ENCODE measurements around the gene SOX30. TPM values are rescaled to one million over a fixed set of nuclear protein-coding genes. Genes with fewer than 3 reads are reported as not detected.

Gene SOX30
- total and polyA plus RNA-seq, 2 donors (not counting 1 experiment from before 2014, with no cell fraction given): 0.21 to 0.49 TPM

DNA sequence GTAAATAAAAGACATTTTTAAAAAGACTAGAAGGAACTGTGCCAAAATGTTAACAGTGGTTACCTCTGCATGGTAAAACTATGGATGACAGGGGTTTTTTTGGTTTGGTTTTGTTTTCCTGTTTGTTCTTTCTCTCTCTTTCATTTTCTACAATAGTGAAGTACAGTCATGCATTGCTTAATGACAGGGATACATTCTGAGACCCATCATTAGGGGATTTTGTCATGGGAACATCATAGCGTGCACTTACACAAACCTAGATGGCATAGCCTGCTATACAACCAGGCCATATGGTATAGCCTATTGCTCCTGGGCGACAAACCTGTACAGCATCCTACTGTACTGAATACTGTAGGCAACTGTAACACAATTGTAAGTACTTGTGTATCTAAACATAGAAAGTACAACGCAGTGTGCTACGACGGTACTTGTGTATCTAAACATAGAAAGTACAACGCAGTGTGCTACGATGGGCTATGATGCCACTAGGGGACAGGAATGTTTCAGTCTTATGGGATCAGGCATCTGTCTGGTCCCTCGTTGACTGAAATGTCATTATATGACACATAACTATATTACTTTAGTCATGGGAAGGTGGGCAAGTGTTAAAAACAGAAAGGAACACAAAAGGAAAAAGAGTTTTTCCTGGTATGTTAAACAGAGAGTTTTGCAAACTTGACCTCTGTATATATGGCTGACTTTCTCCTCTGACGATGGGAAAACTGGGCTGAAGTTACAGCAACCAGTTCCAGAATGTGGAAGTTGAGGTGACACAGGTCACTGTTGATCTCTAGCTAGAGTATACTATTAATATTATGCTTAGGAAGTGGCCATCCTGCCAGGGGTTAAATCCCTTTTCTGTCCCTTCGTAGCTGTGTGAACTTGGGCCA, 69.3 kb downstream of the SOX30 start:
- intact Hi-C loops (cut with micrococcal nuclease): no loop called here
- no peaks in the 10 kb centered on the region for H3K27me3 Mint-ChIP-seq
- H3K4me2 ChIP-seq (replicated peaks; ENCODE audit: low read depth, low read length, poor library complexity, severe bottlenecking): peak overlapping the region; percentile 32
- TF ChIP-seq, protein P1, sequence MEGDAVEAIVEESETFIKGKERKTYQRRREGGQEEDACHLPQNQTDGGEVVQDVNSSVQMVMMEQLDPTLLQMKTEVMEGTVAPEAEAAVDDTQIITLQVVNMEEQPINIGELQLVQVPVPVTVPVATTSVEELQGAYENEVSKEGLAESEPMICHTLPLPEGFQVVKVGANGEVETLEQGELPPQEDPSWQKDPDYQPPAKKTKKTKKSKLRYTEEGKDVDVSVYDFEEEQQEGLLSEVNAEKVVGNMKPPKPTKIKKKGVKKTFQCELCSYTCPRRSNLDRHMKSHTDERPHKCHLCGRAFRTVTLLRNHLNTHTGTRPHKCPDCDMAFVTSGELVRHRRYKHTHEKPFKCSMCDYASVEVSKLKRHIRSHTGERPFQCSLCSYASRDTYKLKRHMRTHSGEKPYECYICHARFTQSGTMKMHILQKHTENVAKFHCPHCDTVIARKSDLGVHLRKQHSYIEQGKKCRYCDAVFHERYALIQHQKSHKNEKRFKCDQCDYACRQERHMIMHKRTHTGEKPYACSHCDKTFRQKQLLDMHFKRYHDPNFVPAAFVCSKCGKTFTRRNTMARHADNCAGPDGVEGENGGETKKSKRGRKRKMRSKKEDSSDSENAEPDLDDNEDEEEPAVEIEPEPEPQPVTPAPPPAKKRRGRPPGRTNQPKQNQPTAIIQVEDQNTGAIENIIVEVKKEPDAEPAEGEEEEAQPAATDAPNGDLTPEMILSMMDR (IDR thresholded peaks at IDR 0.05): no peak
- no peak for TF ChIP-seq EZH2 (IDR thresholded peaks at IDR 0.05; ENCODE audit: borderline replicate concordance, insufficient read depth, low read depth, low read length, poor library complexity, severe bottlenecking)
- ChIA-PET POLR2A (interaction anchor here (1.1 kb wide), 1 partner anchor 13 kb away, joined by 4 read pairs; no protein-coding TSS in a partner anchor), CTCF (interaction anchor here (1.0 kb wide), 1 partner anchor 160 kb away, joined by 3 read pairs; the partner anchor contains the start of gene LSM11)
- H3K4me1 ChIP-seq (ENCODE audit: control insufficient read depth in 2 of 2, insufficient read depth in 2 of 2, low read length in 2 of 2): peaks cover 40 to 56% of the 10 kb centered on the region in 2 donors
- DNase-seq: peak; percentile 53
- H3K27ac ChIP-seq (ENCODE audit: low read length in 2 of 2): peak overlapping the region; percentile 44 to 63
- peaks cover 7% of the 10 kb centered on the region for H3K79me2 ChIP-seq (ENCODE audit: control insufficient read depth, insufficient read depth, low read length)
- no peaks in the 10 kb centered on the region for H3K9me3 Mint-ChIP-seq (ENCODE audit: insufficient read depth)
- peaks cover 60% of the 10 kb centered on the region for H3K4me1 Mint-ChIP-seq
- 40% methylated on average over 1 of the region's 10 CpGs for WGBS (ENCODE audit: insufficient coverage)
- H3K9me3 ChIP-seq (ENCODE audit: control extremely low read depth in 1 of 3, control insufficient read depth in 2 of 3, insufficient read depth in 1 of 3, low read length in 2 of 3): no peaks in the 10 kb centered on the region
- H3K27me3 ChIP-seq (replicated peaks in 1 of 4; ENCODE audit: control extremely low read depth in 1 of 4, control insufficient read depth in 3 of 4, insufficient read depth in 4 of 4, low read length in 3 of 4): no peaks in the 10 kb centered on the region
- no peaks in the 10 kb centered on the region for H4K20me1 ChIP-seq (ENCODE audit: control insufficient read depth, insufficient read depth, low read length, poor library complexity, severe bottlenecking)
- no peak overlapping the region for H3K4me3 ChIP-seq (ENCODE audit: control extremely low read depth in 1 of 5, extremely low read depth in 1 of 5, insufficient read depth in 1 of 5, low read depth in 2 of 5, low read length in 4 of 5)
- peak overlapping the region; percentile 6 for H3K9ac ChIP-seq (ENCODE audit: low read length)
- peak overlapping the region; percentile 41 for H3K4me3 Mint-ChIP-seq
- H3K36me3 ChIP-seq (replicated peaks in 1 of 2; ENCODE audit: control extremely low read depth in 1 of 2, control insufficient read depth in 1 of 2, extremely low read depth in 1 of 2, insufficient read depth in 2 of 2, low read length in 1 of 2): no peaks in the 10 kb centered on the region
- peak overlapping the region; percentile 26 for H2AFZ ChIP-seq (ENCODE audit: insufficient read depth, low read depth, low read length, poor library complexity, severe bottlenecking)
- peak overlapping the region; percentile 57 for H3K27ac Mint-ChIP-seq
- peak; percentile 54 for ATAC-seq (ENCODE audit: low read depth)

DNA sequence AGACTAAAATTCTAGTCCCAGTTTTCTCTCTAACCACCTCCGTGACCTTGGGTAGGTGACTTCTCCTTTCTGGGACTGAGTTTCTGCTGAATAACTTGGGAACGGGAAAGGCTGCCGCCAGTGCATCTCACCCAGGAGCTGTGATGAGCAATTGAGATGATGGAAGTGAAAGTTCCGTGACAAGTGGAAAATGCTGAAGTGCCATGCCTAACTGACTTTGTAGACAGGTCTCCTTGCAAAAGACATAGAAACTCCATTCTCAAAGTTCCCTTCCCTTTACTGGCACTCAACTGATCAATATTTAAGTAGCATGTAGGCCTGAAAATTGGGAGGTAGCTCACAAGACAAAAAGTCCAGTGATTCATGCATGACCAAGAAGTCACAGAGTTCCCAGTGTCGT, 70.3 kb downstream of the SOX30 start:
- Histone ChIP-seq H3K79me2 (ENCODE audit: control insufficient read depth, insufficient read depth, low read length) (peaks cover 7% of the 10 kb centered on the region), H3K9ac (ENCODE audit: low read length) (no peak overlapping the region), H4K20me1 (ENCODE audit: control insufficient read depth, insufficient read depth, low read length, poor library complexity, severe bottlenecking) (no peaks in the 10 kb centered on the region), H3K36me3 (replicated peaks in 1 of 2; ENCODE audit: control extremely low read depth in 1 of 2, control insufficient read depth in 1 of 2, extremely low read depth in 1 of 2, insufficient read depth in 2 of 2, low read length in 1 of 2) (no peaks in the 10 kb centered on the region), H3K9me3 (ENCODE audit: control extremely low read depth in 1 of 3, control insufficient read depth in 2 of 3, insufficient read depth in 1 of 3, low read length in 2 of 3) (no peaks in the 10 kb centered on the region), H3K27ac (ENCODE audit: low read length in 2 of 2) (peak overlapping the region in 1 of 2 donors; percentile 46), H3K4me3 (ENCODE audit: control extremely low read depth in 1 of 5, extremely low read depth in 1 of 5, insufficient read depth in 1 of 5, low read depth in 2 of 5, low read length in 4 of 5) (no peak overlapping the region), H3K27me3 (replicated peaks in 1 of 4; ENCODE audit: control extremely low read depth in 1 of 4, control insufficient read depth in 3 of 4, insufficient read depth in 4 of 4, low read length in 3 of 4) (no peaks in the 10 kb centered on the region), H2AFZ (ENCODE audit: insufficient read depth, low read depth, low read length, poor library complexity, severe bottlenecking) (no peak overlapping the region), H3K4me1 (ENCODE audit: control insufficient read depth in 2 of 2, insufficient read depth in 2 of 2, low read length in 2 of 2) (peaks cover 41 to 59% of the 10 kb centered on the region in 2 donors), H3K4me2 (replicated peaks; ENCODE audit: low read depth, low read length, poor library complexity, severe bottlenecking) (peak overlapping the region; percentile 38)
- intact Hi-C loops (cut with micrococcal nuclease): no loop called here
- H3K4me1 Mint-ChIP-seq: peaks cover 65% of the 10 kb centered on the region
- H3K27me3 Mint-ChIP-seq: no peaks in the 10 kb centered on the region
- H3K9me3 Mint-ChIP-seq (ENCODE audit: insufficient read depth): no peaks in the 10 kb centered on the region
- DNase-seq (no peak), ATAC-seq (ENCODE audit: low read depth) (peak; percentile 28)
- POLR2A ChIA-PET: interaction anchor here (1.1 to 2.0 kb wide), 2 partner anchors 11 to 14 kb away, joined by 4 to 7 read pairs; no protein-coding TSS in a partner anchor
- no peak for TF ChIP-seq EZH2 (IDR thresholded peaks at IDR 0.05; ENCODE audit: borderline replicate concordance, insufficient read depth, low read depth, low read length, poor library complexity, severe bottlenecking)
- TF ChIP-seq, protein P1 (IDR thresholded peaks at IDR 0.05): no peak
- H3K27ac Mint-ChIP-seq: peak overlapping the region; percentile 80
- no peak overlapping the region for H3K4me3 Mint-ChIP-seq
- CTCF ChIA-PET: no interaction called here
- no CpG with 5 or more reads among the region's 5 CpGs for WGBS (ENCODE audit: insufficient coverage)
